IPS-NIHi7 (cell line): ENCODE data around the gene S100A5.
"Not testable (repeated sequence)": the region's sequence is repeated elsewhere in the genome, so short reads cannot be mapped to it uniquely, and the experiment has no call there.

Source experiments
- DNase-seq: peaks from one replicate; pipeline ENCODE4 v3.0.0; 2012; ENCODE audit warnings: mixed read lengths; ENCODE audit errors: extremely low spot score

Gene S100A5

DNA sequence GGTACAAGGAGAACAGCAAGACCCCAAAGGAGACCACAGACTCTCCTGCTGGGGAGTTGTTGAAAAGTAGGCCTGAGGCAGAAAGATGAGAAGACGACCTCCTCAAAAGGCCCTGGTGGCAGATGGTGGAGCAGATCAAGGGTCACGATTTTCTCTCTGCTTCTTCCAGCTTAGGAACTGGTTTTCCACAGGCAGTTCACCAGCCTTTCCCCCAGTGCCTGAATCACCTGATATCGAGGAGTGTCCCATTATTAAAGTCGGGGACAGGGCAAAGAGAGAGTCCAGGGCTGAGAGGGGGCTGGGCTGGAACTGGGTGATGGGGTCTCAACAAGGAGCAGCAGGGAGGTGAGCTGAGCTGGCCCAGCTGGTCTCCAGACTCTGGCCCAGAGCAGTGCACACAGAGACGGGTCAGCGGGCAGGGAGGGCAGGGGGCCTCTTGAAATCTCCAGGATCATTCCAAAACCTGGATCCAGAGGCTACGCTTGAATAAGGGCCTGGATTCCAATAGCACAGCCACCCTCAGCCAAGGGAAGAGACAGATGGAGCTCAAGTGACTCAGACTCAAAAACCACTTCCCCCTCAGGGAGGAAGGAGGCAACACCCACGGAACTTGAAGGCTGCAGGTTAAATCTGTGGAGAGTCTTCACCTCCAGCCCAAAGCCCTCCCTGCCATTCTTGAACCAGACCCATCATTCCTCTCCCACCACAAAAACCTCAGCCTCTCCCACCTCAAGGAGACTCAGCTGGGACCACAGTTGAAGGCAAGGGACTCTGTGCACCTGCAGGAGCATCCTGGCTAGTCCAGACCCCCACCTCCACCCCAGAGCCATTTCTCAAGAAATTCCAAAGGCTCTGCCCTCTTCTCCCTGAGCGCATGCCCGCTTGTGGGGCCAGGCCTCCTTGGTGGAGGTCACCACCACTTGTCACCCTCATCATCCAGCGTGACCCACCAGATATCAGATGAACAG lies at the start of gene S100A5:
Gene S100A5 (minus strand): TSS at position 541 of the 968 bp plus-strand sequence. CDS start 743 bp downstream, outside the sequence.
- DNase-seq, result no peak

DNA sequence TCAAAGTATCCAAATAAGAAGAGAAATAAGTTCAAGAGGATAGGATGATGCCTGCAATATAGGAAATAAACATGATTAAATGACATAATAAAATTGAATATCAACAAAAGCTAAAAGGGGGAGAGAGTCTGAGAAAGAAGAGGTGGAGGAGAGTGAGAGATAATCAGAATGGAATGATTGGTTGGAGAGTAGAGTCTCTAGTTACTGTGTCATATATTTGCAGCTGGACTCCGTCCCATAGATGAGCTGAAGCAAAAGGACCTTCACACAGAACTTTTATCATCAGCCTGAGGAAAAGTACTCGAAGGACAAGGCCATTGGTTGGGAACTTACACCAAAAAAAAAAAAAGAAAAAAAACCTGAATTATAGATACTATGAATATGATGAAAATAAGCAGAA lies 47.7 kb upstream of the S100A5 start:
- no peak for DNase-seq

GRCh38 chr1:153588033-153588432 lies 47.3 kb upstream of the S100A5 start:
- not testable (repeated sequence) for DNase-seq

DNA sequence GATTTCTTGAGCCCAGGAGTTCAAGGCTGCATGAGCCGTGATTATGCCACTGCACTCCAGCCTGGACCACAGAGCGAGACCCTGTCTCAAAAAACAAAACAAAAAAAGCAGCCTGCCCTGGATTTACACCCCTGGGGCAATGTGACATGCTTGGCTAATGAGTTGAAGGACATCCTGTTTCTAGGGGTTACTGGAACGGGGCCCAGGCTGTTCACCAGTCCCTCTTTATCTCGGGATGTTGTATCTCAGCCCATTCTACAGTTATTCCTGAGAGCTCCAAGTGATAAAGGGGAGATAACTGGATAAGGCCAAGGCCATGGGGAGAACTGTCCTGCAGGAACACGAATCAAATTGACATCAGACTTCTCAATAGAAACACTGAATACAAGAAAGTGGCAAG lies 46.6 kb upstream of the S100A5 start:
- DNase-seq, result no peak

- DNase-seq, result no peak
These were observed 45.6 kb upstream of the S100A5 start for GRCh38 chr1:153586347-153586746.

DNA sequence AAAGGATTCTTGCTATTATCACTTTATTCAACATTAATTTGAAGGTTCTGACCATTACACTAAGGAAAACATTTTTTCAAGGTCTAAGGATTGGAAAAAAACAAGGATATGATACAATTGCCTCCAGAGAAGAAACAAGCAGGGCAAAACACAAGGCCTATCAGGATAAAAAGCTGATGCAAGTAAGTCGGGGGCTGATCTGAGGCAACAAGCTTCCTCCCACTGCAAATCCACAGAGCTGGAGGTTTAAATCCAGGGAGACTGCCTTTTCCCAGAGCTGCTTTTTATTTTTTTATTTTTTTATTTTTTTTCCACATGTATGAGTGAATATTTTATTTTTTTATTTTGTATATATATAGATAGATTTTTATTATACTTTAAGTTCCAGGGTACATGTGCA lies 44.3 kb upstream of the S100A5 start:
- no peak for DNase-seq

- no peak for DNase-seq
These were observed 43.2 kb upstream of the S100A5 start for GRCh38 chr1:153583976-153584375.

- not testable (repeated sequence) for DNase-seq
These were observed 42.8 kb upstream of the S100A5 start for GRCh38 chr1:153583514-153583913.

DNA sequence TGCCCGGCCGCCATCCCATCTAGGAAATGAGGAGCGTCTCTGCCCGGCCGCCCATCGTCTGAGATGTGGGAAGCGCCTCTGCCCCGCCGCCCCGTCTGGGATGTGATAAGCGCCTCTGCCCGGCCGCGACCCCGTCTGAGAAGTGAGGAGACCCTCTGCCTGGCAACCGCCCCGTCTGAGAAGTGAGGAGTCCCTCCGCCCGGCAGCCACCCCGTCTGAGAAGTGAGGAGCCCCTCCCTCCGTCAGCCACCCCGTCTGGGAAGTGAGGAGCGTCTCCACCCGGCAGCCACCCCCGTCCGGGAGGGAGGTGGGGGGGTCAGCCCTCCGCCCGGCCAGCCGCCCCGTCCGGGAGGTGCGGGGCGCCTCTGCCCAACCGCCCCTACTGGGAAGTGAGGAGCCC lies 42.1 kb upstream of the S100A5 start:
- DNase-seq, result not testable (repeated sequence)

DNA sequence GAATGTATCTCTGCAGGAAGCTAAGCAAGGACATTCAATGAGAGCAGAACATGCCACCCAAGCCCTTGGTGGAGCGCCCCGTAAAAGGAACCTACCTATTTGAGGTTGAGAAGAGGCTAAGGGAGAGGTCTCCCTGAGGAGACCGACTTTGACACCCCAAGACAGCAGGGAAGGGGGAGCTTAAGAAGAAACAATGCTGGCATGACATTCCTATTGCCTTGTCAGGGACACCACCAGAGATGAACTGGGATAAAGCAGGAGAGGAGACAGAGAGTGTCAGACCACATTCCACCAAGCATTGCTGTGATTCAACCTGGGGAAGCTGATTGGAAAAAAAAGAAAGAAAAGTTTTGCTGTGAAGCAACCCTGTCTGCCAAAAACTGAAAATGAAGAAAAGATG lies 38.2 kb upstream of the S100A5 start:
- DNase-seq, result no peak

GRCh38 chr1:153578490-153578889 lies 37.8 kb upstream of the S100A5 start:
- no peak for DNase-seq

DNA sequence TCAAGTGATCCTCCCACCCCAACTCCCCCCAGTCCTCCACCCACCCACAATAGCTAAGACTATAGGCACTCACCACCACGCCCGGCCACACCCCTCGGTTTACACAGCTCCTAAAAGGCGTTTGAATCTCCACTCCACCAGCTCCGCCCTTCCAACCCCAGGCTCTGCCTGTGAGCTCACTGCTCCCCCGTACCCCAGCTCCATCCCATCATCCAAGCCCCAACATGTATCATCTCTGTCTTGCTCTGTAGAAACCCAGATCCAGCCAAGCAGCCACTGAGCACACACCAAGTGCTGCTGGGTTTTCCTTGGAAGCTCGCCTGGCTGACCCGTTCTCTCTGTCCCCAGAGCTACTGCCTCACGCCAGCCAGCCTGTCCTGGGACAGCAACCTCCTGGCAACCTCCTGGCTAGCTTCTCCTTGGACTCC lies 36.9 kb upstream of the S100A5 start:
- no peak for DNase-seq

DNA sequence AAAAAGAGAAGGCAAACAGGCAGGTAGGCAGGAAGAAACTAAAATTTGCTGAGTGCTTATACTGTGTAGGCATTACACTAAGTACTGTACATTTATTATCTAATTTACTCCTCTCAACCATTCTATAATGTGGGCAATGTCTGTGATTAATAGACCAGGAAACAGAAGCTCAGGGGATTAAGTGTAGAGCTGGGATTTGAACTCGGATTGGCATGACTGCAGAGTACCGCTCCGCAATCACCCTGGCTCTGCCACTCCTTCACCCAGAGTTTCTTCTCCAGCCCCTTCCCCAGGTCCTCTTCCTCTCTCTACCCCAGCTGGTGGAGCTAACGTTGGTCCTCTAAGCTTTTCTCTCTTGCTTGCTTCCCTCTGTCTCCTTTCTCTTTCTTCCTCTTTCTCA lies 36.4 kb upstream of the S100A5 start:
- DNase-seq, result no peak

GRCh38 chr1:153575497-153575896 lies 34.8 kb upstream of the S100A5 start:
- not testable (repeated sequence) for DNase-seq

DNA sequence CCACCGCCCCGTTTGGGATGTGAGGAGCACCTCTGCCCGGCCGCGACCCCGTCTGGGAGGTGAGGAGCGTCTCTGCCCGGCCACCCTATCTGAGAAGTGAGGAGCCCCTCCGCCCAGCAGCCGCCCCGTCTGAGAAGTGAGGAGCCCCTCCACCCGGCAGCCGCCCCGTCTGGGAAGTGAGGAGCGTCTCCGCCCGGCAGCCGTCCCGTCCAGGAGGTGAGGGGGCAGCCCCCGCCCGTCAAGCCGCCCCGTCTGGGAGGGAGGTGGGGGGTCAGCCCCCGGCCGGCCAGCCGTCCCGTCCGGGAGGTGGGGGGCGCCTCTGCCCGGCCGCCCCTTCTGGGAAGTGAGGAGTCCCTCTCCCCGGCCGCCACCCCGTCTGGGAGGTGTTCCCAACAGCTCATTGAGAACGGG lies 34.4 kb upstream of the S100A5 start:
- DNase-seq, result not testable (repeated sequence)

GRCh38 chr1:153573351-153573750 lies 32.6 kb upstream of the S100A5 start:
- no peak for DNase-seq

DNA sequence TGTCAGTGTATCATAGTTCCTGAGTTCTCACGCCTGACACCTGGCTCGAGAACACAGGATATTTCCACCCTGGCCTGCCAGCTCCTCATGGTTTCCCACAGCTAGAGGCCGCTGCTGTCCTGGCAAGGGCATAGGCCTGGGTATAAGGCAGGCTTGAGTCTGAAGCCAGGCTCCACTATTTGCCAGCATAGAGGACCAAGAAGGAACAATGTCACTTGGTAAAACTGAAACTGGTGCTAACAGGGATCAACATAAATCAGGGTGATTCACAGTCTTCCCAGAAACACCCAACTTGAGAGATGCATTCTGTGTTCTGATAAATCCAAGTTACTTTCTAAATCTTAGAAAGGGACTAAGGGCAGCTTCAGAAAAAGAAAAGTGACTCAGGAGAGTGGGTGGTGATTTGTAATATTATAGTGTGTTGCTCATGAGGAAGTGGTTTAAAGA lies 31.9 kb upstream of the S100A5 start:
- DNase-seq, result peak; percentile 66

DNA sequence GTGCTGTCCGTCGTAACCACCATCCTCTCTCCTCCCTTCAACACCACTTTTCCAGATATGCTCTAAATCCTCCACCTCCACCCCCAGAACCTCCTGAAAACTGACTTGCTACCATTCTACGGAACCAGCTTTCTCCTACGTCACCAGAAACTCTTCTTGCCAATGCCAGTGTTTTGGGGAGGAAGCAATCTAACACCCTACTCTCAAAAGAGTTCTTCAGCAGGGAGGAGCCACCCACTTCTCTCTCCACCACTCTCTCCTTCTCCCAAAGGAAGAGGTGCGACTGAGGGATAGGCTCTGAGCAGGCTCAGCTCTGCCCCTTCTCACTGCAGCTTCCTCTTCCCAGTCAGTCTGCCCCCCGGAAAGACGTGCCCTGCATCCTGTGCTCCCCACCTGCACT lies 31.0 kb upstream of the S100A5 start:
- DNase-seq, result no peak

DNA sequence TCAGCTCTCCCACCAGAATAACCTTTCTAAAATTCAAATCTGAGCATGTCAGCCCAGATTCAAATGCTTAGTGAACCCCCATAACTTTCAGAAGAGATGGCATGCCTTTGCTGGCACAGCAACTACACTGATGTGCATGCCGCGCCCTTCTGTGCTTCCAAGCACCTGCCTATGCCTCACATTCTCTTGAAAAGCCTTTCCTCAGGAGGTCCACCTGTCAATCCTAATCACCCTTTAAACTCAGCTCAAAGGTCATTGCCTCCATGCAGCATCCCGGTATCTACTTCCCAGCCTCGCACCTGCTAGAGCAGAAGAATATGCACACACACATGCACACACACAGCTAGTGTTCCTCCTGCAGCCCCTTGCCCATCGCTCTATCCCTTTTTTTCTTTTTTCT lies 30.1 kb upstream of the S100A5 start:
- DNase-seq, result no peak

DNA sequence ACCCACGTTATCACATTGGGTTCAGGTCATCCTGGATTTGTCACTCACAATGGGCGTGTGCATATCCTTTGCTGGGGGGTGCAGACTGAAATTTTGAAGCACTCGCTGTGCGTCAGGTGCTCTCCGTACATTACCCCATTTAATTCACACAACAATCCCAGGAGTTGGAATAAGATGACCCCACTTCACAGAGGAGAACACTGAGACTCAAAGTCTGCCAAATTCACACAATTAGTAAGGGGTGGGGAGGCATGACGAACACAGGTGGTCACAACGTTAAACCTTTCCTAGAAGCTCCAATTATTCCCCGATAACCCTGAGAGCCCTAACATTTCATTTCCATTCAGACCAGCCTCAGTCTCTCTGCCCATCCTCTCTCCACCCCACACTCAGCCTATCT lies 28.7 kb upstream of the S100A5 start:
- no peak for DNase-seq

DNA sequence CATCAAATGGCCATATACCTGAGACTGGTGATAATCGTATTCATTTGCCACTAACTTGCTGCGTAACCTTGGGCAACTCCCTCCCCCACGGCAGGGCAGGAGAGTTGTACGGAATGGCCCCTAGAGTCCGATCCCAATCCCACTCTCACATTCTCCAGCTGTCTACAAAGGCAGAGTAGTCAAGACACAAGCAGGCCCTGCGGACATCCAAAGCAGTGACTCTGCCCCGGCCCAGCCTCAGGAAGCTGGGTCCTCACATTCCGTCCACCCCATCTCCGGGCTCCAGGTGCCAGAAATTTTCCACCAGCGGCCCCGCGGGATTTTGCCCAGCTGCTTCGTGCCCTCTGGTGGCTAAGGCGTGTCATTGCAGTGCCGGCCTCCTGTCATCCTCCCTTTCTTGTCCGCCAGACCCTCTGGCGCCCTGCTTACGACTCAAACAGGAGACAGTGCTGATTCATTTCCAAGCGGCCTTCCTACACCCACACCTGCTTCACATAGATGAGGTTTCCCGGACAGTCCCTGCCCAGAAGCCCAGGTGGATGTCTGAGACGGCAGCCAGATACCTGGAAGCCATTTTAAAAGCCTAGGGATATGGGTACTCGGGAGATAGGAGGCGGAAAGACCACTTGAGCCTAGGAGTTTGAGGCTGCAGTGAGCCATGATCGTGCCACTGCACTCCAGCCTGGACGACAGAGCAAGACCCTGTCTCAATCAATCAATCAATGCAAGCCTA lies 27.8 kb upstream of the S100A5 start:
- DNase-seq, result peak; percentile 89

GRCh38 chr1:153567621-153568366 lies 27.1 kb upstream of the S100A5 start:
- DNase-seq, result no peak
